Left ventricle myocardium inferior (tissue), 1 donor: Measurements from ENCODE around the gene NKIRAS1. TPM values are rescaled to one million over a fixed set of nuclear protein-coding genes. Genes with fewer than 3 reads are reported as not detected.

Experiments used
- DNase-seq: peaks from one replicate; pipeline ENCODE4 v3.0.0-alpha.2; 2020
- H3K27ac ChIP-seq: fragments of 200-600 bp; replicated peaks from 2 replicates; pipeline ENCODE4 v1.8.0; 2021
- H3K27me3 ChIP-seq: fragments of 200-600 bp; 2 replicates; pipeline ENCODE4 v1.8.0; 2021; ENCODE audit warnings: low read depth
- H3K36me3 ChIP-seq: fragments of 200-600 bp; 2 replicates; pipeline ENCODE4 v1.8.0; 2021
- H3K4me1 ChIP-seq: fragments of 200-600 bp; 2 replicates; pipeline ENCODE4 v1.8.0; 2021
- H3K4me3 ChIP-seq: fragments of 200-600 bp; 2 replicates; pipeline ENCODE4 v1.8.0; 2021; ENCODE audit warnings: mild to moderate bottlenecking, moderate library complexity
- H3K9me3 ChIP-seq: fragments of 200-600 bp; replicated peaks from 2 replicates; pipeline ENCODE4 v1.8.0; 2021
- CTCF ChIP-seq: fragments of 200-600 bp; IDR thresholded peaks from 2 replicates; pipeline ENCODE4 v1.8.0; 2021; ENCODE audit warnings: antibody characterized with exemption, mild to moderate bottlenecking, borderline replicate concordance
- intact Hi-C: fragments of 100-400 bp; cut with micrococcal nuclease; formaldehyde crosslinking; loops from one replicate; pipeline ENCODE4 v1.11.0; 2022
- total RNA-seq: library from RNA; stranded (reverse); fragmentation: NEBNext Ultra II Directional; extraction: Animal tissue kit (Norgen Biotek cat#: 25700); gene quantifications from one replicate; pipeline ENCODE4 v1.2.1, GENCODE V29; 2021
- donor health status: DM: no; HTN: yes; CAD: no; lungs with severe emphysema.

Gene NKIRAS1
- total RNA-seq, 1 donor from 2014 or later: 20.8 TPM

- Histone ChIP-seq H3K4me3 (no peak overlapping the region), H3K4me1 (peaks cover 45% of the 10 kb centered on the region), H3K9me3 (no peaks in the 10 kb centered on the region), H3K27me3 (no peaks in the 10 kb centered on the region), H3K36me3 (peaks cover 80% of the 10 kb centered on the region), H3K27ac (no peak overlapping the region)
- no peak for TF ChIP-seq CTCF
- intact Hi-C loops: no loop called here
- DNase-seq: no peak
Observed at GRCh38 chr3:23960649-23961048, 43.9 kb upstream of the NKIRAS1 start.

- Histone ChIP-seq H3K27me3 (no peaks in the 10 kb centered on the region), H3K9me3 (no peaks in the 10 kb centered on the region), H3K4me1 (peaks cover 48% of the 10 kb centered on the region), H3K27ac (no peak overlapping the region), H3K36me3 (peaks cover 79% of the 10 kb centered on the region), H3K4me3 (no peak overlapping the region)
- intact Hi-C loops: no loop called here
- DNase-seq: no peak
- no peak for TF ChIP-seq CTCF
Observed at GRCh38 chr3:23959135-23959900, 42.5 kb upstream of the NKIRAS1 start.

GRCh38 chr3:23956701-23957100 is 39.9 kb upstream of the NKIRAS1 start:
- H3K27me3 ChIP-seq: no peaks in the 10 kb centered on the region
- no peak overlapping the region for H3K4me3 ChIP-seq
- peaks cover 54% of the 10 kb centered on the region for H3K36me3 ChIP-seq
- TF ChIP-seq CTCF: no peak
- intact Hi-C loops: no loop called here
- DNase-seq: no peak
- H3K4me1 ChIP-seq: peaks cover 64% of the 10 kb centered on the region
- H3K27ac ChIP-seq: no peak overlapping the region
- no peaks in the 10 kb centered on the region for H3K9me3 ChIP-seq

- peak overlapping the region; percentile 3 for H3K27ac ChIP-seq
- DNase-seq: no peak
- no peaks in the 10 kb centered on the region for H3K27me3 ChIP-seq
- peaks cover 84% of the 10 kb centered on the region for H3K4me1 ChIP-seq
- no peak overlapping the region for H3K4me3 ChIP-seq
- peaks cover 30% of the 10 kb centered on the region for H3K36me3 ChIP-seq
- intact Hi-C loops: no loop called here
- no peak for TF ChIP-seq CTCF
- H3K9me3 ChIP-seq: no peaks in the 10 kb centered on the region
Observed at GRCh38 chr3:23954144-23954543, 37.4 kb upstream of the NKIRAS1 start.

- Histone ChIP-seq H3K27ac (no peak overlapping the region), H3K4me3 (no peak overlapping the region), H3K4me1 (peaks cover 84% of the 10 kb centered on the region), H3K27me3 (no peaks in the 10 kb centered on the region), H3K9me3 (no peaks in the 10 kb centered on the region), H3K36me3 (peaks cover 29% of the 10 kb centered on the region)
- no peak for TF ChIP-seq CTCF
- no peak for DNase-seq
- intact Hi-C loops: no loop called here
Observed at GRCh38 chr3:23953523-23953922, 36.7 kb upstream of the NKIRAS1 start.
